ENCODE results near the gene ZDHHC5.

ZDHHC5 gene

DNA sequence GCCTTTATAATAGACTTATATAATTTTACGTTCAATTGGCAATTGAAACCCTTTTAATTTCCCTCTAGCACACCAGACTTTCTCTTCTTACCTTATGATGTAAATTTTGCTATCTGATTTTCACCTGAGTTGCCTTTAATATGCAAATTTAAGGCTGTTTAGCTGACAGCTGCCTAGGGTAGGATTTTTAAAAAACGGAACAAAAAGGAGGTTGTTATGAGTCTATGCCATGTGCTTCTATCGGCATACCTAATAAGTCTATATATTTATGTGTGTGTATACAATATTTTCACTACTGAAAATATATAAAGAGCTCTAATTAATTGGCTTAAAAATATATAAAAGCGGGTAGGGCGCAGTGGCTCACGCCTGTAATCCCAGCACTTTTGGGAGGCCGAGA, 61.6 kb downstream of the ZDHHC5 start:
- DNase-seq (ENCODE audit: low spot score), result no peak

DNA sequence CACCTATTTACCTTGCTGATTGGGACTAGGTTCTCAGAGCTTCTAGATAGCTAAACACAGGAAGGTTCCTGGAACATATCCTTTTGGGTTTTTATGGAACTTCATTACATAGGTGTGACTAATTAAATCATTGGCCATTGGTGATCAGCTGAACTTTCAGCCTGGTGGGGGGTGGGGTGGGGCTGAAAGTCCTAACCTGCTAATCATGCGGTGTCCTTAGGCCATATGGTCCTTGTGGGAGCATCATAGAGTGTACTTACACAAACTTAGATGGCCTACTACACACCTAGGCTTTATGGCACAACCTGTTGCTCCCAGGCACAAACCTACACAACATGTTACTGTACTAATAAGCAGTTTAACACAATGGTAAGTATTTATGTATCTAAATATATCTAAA, 64.7 kb downstream of the ZDHHC5 start:
- no peak for DNase-seq (ENCODE audit: low spot score)

DNA sequence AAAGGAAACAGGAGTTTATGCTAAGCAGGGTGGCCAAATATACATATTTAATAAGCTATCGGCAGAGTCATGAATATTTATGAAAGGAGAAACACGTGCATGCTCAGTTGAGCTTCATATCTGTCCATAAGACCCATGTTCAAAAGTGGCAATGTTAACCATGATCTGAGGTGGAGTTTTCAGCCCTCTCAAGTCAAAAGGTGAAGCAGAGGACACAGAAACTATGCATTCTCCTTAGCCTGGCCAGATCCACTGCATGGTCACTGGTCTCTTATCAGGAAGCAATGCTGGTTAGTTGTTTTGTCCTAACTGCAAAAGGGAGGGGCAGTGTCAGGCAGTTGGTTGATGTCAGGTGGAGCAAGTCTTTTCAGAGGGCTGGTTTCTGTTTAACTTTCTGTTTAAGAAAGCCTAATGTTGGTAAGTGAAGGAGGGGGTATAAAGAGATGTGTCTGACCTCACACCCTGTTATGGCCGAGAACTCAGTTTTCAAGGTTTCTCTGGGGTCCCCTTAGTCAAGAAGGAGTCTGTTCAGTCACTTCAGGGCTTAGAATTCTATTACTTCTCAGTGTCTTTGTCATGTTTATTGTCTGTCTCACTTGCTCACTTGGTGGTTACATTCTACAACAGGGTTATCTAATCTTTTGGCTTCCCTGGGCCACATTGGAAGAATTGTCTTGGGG, 67.8 kb downstream of the ZDHHC5 start:
- no peak for DNase-seq (ENCODE audit: low spot score)

DNA sequence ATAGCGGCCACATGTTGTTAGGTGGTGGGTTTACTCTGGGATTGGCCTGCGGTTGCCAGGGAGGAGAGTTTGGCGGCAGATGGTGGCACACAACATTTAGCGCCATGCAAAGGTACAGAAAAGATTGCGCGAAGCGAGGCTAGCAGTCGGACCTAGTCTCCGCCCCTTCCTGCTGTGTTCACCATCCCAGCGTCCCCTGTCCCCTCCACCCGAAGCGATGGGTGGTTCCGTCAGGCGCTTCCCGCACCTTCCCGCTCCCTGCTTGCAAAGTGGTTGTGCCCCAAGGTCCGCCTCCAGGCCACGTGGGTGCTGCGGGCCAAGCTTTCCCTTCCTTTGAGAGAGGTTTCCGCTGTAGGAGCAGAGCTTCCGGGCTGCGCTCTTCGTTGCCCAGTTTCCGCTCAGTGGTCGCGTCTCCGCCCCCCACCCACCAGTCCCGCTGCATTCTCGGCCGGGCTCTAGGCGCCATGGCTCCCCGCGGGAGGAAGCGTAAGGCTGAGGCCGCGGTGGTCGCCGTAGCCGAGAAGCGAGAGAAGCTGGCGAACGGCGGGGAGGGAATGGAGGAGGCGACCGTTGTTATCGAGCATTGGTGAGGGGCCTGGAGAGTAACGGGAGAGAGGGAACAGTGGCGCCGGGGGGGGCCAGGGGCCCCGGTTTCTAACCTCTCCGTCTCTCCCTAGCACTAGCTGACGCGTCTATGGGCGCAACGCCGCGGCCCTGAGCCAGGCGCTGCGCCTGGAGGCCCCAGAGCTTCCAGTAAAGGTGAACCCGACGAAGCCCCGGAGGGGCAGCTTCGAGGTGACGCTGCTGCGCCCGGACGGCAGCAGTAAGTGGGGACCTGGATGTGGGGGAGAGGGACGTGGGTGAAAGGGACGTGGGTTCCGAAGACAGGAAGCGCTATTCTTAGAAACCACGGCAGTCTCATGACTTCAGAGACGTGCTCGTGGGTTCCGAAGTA, 73.5 kb downstream of the ZDHHC5 start, which contains the start of gene SELENOH:
Gene SELENOH, plus strand, starts transcription at position 360 of the 955 bp plus-strand sequence. Its CDS starts 105 bp downstream, at position 465.
- DNase-seq (ENCODE audit: low spot score), result peak; percentile 96

DNA sequence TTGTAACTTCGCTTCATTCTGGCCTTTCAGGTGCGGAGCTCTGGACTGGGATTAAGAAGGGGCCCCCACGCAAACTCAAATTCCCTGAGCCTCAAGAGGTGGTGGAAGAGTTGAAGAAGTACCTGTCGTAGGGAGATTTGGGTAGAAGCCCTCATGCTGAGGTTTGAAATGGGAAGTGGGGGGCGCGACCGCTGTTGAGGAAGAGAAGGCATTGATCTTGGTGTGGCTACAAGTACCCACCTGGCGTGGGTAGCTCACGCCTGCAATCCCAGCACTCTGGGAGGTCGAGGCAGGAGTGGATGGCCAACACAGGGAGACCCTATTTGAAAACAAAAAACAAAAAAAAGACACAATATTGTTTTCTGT, 74.2 kb downstream of the ZDHHC5 start:
- DNase-seq (ENCODE audit: low spot score), result no peak

DNA sequence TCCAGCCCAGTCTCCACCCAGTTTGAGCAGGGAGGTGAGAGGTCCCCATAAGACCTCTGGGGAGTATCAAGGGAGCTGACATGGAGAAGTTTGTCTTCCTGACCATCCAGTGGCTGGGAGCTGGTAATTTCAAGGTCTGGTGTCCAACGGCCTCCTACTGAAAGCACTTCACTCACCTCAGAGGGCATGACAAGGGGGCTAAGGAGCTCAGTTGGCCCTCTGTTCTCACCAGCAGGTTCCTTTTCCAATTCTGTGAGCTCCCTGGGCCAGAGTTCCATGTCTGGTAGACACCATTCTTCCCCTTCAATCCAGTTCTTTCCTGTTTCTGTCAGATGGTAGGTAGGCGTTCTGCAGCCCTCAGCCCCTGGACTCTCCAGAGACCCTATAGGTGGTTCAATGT, 76.4 kb downstream of the ZDHHC5 start:
- DNase-seq (ENCODE audit: low spot score), result no peak

DNA sequence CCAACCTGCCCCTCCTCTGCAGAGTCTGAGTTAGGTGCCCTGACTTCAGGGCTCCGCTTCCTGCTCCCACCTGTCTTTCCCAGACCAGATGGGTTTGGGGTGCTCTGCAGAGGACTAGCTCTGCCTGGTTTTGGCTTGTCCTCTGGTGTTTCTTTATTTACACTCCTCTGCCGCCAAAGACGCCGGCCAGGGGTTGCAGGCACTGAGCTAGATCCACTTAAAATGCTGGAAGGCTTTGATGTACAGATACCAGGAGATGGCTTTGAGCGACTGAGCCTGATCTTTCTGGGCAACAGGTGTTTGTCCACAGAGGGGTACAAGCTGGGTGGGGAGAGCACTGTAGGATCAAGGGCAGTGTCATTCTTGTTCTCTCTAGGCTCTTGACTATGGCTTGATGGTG, 77.3 kb downstream of the ZDHHC5 start:
- no peak for DNase-seq (ENCODE audit: low spot score)

DNA sequence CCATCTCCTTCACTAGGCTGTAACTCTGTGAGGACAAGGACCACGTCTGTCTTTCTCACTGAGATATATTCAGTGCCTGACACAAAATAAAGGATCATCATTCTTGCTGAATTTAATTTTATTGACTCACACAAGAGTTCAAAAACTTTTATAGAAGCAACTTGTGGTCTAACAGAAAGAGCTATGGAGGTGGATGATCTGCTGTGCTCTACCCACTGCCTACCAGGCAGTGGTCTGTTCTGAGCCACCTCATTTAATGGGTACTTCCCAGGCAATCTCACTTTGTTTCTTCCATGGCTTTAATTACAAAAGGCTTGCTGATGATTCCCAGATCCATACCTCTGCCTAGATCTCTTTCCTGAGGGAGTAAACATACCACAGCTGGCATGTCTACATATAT, 79.0 kb downstream of the ZDHHC5 start:
- no peak for DNase-seq (ENCODE audit: low spot score)

All from putamen (tissue), 1 donor.